CD14-positive monocyte (primary cell): ENCODE measurements around the gene SPOP. TPM values are rescaled to one million over a fixed set of nuclear protein-coding genes. Genes with fewer than 3 reads are reported as not detected.

Experiments
- DNase-seq, 3 donors: peaks; one replicate each; pipeline ENCODE4 v3.0.0-alpha.2; 2011 to 2022
- H2AFZ ChIP-seq: 2 replicates; pipeline ENCODE4 v1.6.0; 2012; ENCODE audit warnings: mild to moderate bottlenecking, low read depth, low read length, inconsistent platforms; ENCODE audit not compliant: insufficient read depth, poor library complexity, severe bottlenecking
- H3K27ac ChIP-seq, 2 donors: 1 replicate in 1 of 2; 2 replicates in 1 of 2; pipeline ENCODE4 v1.5.1; 2012 to 2013; ENCODE audit warnings: low read length in 2 of 2, control low read depth in 1 of 2, inconsistent platforms in 1 of 2, low read depth in 1 of 2, mild to moderate bottlenecking in 1 of 2
- H3K27me3 ChIP-seq, 2 donors: one replicate each; pipeline versions ENCODE4 v1.6.0 to v1.6.1; 2011 to 2013; ENCODE audit warnings: low read length in 2 of 2; ENCODE audit not compliant: control insufficient read depth in 2 of 2, insufficient read depth in 2 of 2
- H3K36me3 ChIP-seq, 2 donors: replicated peaks in 1 of 2; 1 replicate in 1 of 2; 2 replicates in 1 of 2; pipeline versions ENCODE4 v1.5.1 to v1.6.1; 2012 to 2013; ENCODE audit warnings: low read length in 2 of 2, control low read depth in 1 of 2, inconsistent platforms in 1 of 2, mild to moderate bottlenecking in 1 of 2; ENCODE audit not compliant: insufficient read depth in 2 of 2, control insufficient read depth in 1 of 2
- H3K4me1 ChIP-seq, 2 donors: 1 replicate in 1 of 2; 2 replicates in 1 of 2; pipeline versions ENCODE4 v1.5.1 to v1.6.1; 2012 to 2013; ENCODE audit warnings: low read length in 2 of 2, control low read depth in 1 of 2, inconsistent platforms in 1 of 2, mild to moderate bottlenecking in 1 of 2, moderate library complexity in 1 of 2; ENCODE audit not compliant: insufficient read depth in 2 of 2, control insufficient read depth in 1 of 2
- H3K4me2 ChIP-seq: replicated peaks from 2 replicates; pipeline ENCODE3; 2012; ENCODE audit warnings: low read length, moderate library complexity, mild to moderate bottlenecking; ENCODE audit not compliant: poor library complexity, severe bottlenecking; ENCODE audit errors: extremely low read depth
- H3K4me3 ChIP-seq, 3 experiments: fragments of 200-600 bp in 1 of 3; sonication (generic) in 1 of 3; replicated peaks in 1 of 3; 1 replicate in 2 of 3; 2 replicates in 1 of 3; pipeline ENCODE4 v1.5.1; 2011 to 2013; ENCODE audit warnings: low read length in 3 of 3, mild to moderate bottlenecking in 3 of 3, control low read depth in 2 of 3, low read depth in 2 of 3, inconsistent platforms in 1 of 3, moderate library complexity in 1 of 3
- H3K79me2 ChIP-seq: 2 replicates; pipeline ENCODE4 v1.6.0; 2012; ENCODE audit warnings: mild to moderate bottlenecking, control low read depth, inconsistent platforms, low read length, moderate library complexity; ENCODE audit not compliant: insufficient read depth
- H3K9ac ChIP-seq: 2 replicates; pipeline ENCODE4 v1.6.0; 2017; ENCODE audit warnings: low read length, mild to moderate bottlenecking; ENCODE audit not compliant: insufficient read depth, poor library complexity, severe bottlenecking
- H3K9me3 ChIP-seq, 2 donors: replicated peaks in 1 of 2; 1 replicate in 1 of 2; 2 replicates in 1 of 2; pipeline versions ENCODE4 v1.5.1 to v1.6.1; 2012 to 2013; ENCODE audit warnings: low read length in 2 of 2, control low read depth in 1 of 2; ENCODE audit not compliant: control insufficient read depth in 1 of 2, insufficient read depth in 1 of 2
- H4K20me1 ChIP-seq: 2 replicates; pipeline ENCODE4 v1.6.0; 2012; ENCODE audit warnings: mild to moderate bottlenecking, low read length, control low read depth, moderate library complexity; ENCODE audit not compliant: insufficient read depth
- H3K27ac Mint-ChIP-seq, 7 donors: one replicate each; pipeline ENCODE4 v1.8.0; 2020; ENCODE audit warnings: mild to moderate bottlenecking in 7 of 7, mixed read lengths in 7 of 7, moderate library complexity in 6 of 7, inconsistent platforms in 2 of 7
- H3K27me3 Mint-ChIP-seq, 3 donors: one replicate each; pipeline ENCODE4 v1.8.0; 2021 to 2022; ENCODE audit warnings: low read depth in 3 of 3, mild to moderate bottlenecking in 3 of 3, mixed read lengths in 3 of 3, moderate library complexity in 3 of 3, inconsistent platforms in 1 of 3
- H3K36me3 Mint-ChIP-seq, 2 donors: one replicate each; pipeline ENCODE4 v1.8.0; 2020; ENCODE audit warnings: mixed read lengths in 2 of 2, inconsistent platforms in 1 of 2, mild to moderate bottlenecking in 1 of 2
- H3K4me1 Mint-ChIP-seq: one replicate; pipeline ENCODE4 v1.8.0; 2020; ENCODE audit warnings: mild to moderate bottlenecking, mixed read lengths
- H3K4me3 Mint-ChIP-seq, 2 donors: one replicate each; pipeline ENCODE4 v1.8.0; 2020; ENCODE audit warnings: mild to moderate bottlenecking in 2 of 2, mixed read lengths in 2 of 2, moderate library complexity in 1 of 2
- H3K9me3 Mint-ChIP-seq, 7 donors: one replicate each; pipeline ENCODE4 v1.8.0; 2020 to 2022; ENCODE audit warnings: mixed read lengths in 7 of 7, mild to moderate bottlenecking in 6 of 7, moderate library complexity in 6 of 7, inconsistent platforms in 2 of 7
- CTCF ChIP-seq: fragments of 200-600 bp; IDR thresholded peaks from one replicate; pipeline ENCODE4 v1.8.0; 2022; ENCODE audit warnings: antibody characterized with exemption, mild to moderate bottlenecking
- WGBS: methylation state at CpG from one replicate; pipeline ENCODE4 v1.1.5; 2013; ENCODE audit warnings: missing lambda C conversion rate; ENCODE audit not compliant: insufficient coverage; 5-methylcytosine and 5-hydroxymethylcytosine counted together
- intact Hi-C, 2 donors: fragments of 100-400 bp; cut with micrococcal nuclease; formaldehyde crosslinking; loops; one replicate each; pipeline versions ENCODE4 v1.15.0 to v1.15.1; 2023
- polyA plus RNA-seq, 3 donors: library from polyadenylated mRNA; depleted of rRNA in 1 of 3; unstranded in 2 of 3; stranded (reverse) in 1 of 3; fragments of 300-500 nt in 2 of 3; fragments of >200 nt in 1 of 3; fragmentation: Illumina TruSeq in 2 of 3; gene quantifications; 1 replicate in 2 of 3; 2 replicates in 1 of 3; pipeline ENCODE4 v1.2.3, GENCODE V29; 2012 to 2021

The SPOP gene
- polyA plus RNA-seq, 3 donors: 41.3 to 65.5 (median 63.2) TPM

GRCh38 chr17:49631496-49631895 is 46.4 kb downstream of the SPOP start:
- no peak overlapping the region for H3K4me2 ChIP-seq
- peaks cover 100% of the 10 kb centered on the region for H4K20me1 ChIP-seq
- peaks cover 0 to 1% (median 0%) of the 10 kb centered on the region in 3 donors for H3K27me3 Mint-ChIP-seq

GRCh38 chr17:49630113-49630900 is 47.6 kb downstream of the SPOP start:
- Mint-ChIP-seq H3K4me1 (peaks cover 7% of the 10 kb centered on the region), H3K36me3 (peaks cover 14 to 30% of the 10 kb centered on the region in 2 donors), H3K4me3 (no peak overlapping the region), H3K9me3 (no peaks in the 10 kb centered on the region), H3K27me3 (peaks cover 0 to 1% (median 0%) of the 10 kb centered on the region in 3 donors), H3K27ac (no peak overlapping the region)
- H2AFZ ChIP-seq: no peak overlapping the region
- DNase-seq: no peak
- TF ChIP-seq CTCF: no peak
- H3K4me2 ChIP-seq: no peak overlapping the region
- H3K4me3 ChIP-seq: no peak overlapping the region
- intact Hi-C loops: no loop called here
- peaks cover 75% of the 10 kb centered on the region for H3K79me2 ChIP-seq
- no CpG with 5 or more reads among the region's 6 CpGs for WGBS
- H3K9me3 ChIP-seq: no peaks in the 10 kb centered on the region
- H3K9ac ChIP-seq: no peak overlapping the region
- peaks cover 100% of the 10 kb centered on the region for H4K20me1 ChIP-seq
- no peaks in the 10 kb centered on the region for H3K27me3 ChIP-seq
- H3K4me1 ChIP-seq: no peaks in the 10 kb centered on the region
- H3K27ac ChIP-seq: no peak overlapping the region
- H3K36me3 ChIP-seq: peaks cover 4 to 18% of the 10 kb centered on the region in 2 donors

More at GRCh38 chr17:49631496-49631895, 46.4 kb downstream of the SPOP start:
- intact Hi-C loops: no loop called here
- peaks cover 2 to 13% of the 10 kb centered on the region in 2 donors for H3K36me3 ChIP-seq
- Mint-ChIP-seq H3K9me3 (no peaks in the 10 kb centered on the region), H3K4me1 (peaks cover 7% of the 10 kb centered on the region), H3K36me3 (peaks cover 10 to 29% of the 10 kb centered on the region in 2 donors), H3K4me3 (no peak overlapping the region), H3K27ac (peak overlapping the region in 2 of 7 donors; percentile 52 to 58)
- H3K4me1 ChIP-seq: no peaks in the 10 kb centered on the region
- TF ChIP-seq CTCF: no peak
- WGBS: 100% methylated on average over 1 of the region's 1 CpG
- DNase-seq: no peak
- no peak overlapping the region for H2AFZ ChIP-seq
- H3K79me2 ChIP-seq: peaks cover 77% of the 10 kb centered on the region
- no peak overlapping the region for H3K9ac ChIP-seq
- no peak overlapping the region for H3K4me3 ChIP-seq
- H3K27ac ChIP-seq: no peak overlapping the region
- H3K27me3 ChIP-seq: no peaks in the 10 kb centered on the region
- no peaks in the 10 kb centered on the region for H3K9me3 ChIP-seq
